GM19239 (cell line): ENCODE results near the gene SPATS2.
A peak's percentile ranks its signal among the peaks of the same experiment; 100 is the strongest.
"Not testable (repeated sequence)": the region's sequence is repeated elsewhere in the genome, so short reads cannot be mapped to it uniquely, and the experiment has no call there.

Experiments
- DNase-seq: peaks from one replicate; pipeline ENCODE4 v3.0.0; 2011; ENCODE audit warnings: low spot score; ENCODE audit not compliant: insufficient read length
- FAIRE-seq: peaks from 2 replicates; lab custom pipeline; 2011; peaks lifted over from hg19 to GRCh38; lab: Jason Lieb, UNC

SPATS2 gene

GRCh38 chr12:49367381-49368239, at the start of gene SPATS2:
TSS of gene SPATS2 (plus strand) at chr12:49367462. CDS start at chr12:49461013, 93,551 bp downstream.
- FAIRE-seq: no peak
- no peak for DNase-seq

- FAIRE-seq, DNase-seq: not testable (repeated sequence)
Measured at GRCh38 chr12:49320411-49321103, 46.7 kb upstream of the SPATS2 start.

GRCh38 chr12:49322367-49322707, 44.9 kb upstream of the SPATS2 start:
- DNase-seq: no peak
- peak; percentile 8 for FAIRE-seq

GRCh38 chr12:49322708-49323523, 44.3 kb upstream of the SPATS2 start, which contains the start of gene TROAP:
TSS of gene TROAP (plus strand) at chr12:49323255. CDS start at chr12:49323609, 354 bp downstream.
- peak; percentile 94 for DNase-seq
- FAIRE-seq: peak; percentile 97

GRCh38 chr12:49323524-49324097, 43.7 kb upstream of the SPATS2 start:
- DNase-seq: no peak
- FAIRE-seq: no peak

- DNase-seq (no peak), FAIRE-seq (no peak)
Measured at GRCh38 chr12:49325606-49326005, 41.7 kb upstream of the SPATS2 start.

GRCh38 chr12:49327368-49327767, 39.9 kb upstream of the SPATS2 start:
- FAIRE-seq: no peak

GRCh38 chr12:49327887-49328286, 39.4 kb upstream of the SPATS2 start:
- DNase-seq: no peak
- FAIRE-seq: no peak

More at GRCh38 chr12:49327368-49327767, 39.9 kb upstream of the SPATS2 start:
- DNase-seq: no peak

- no peak for FAIRE-seq
- no peak for DNase-seq
Measured at GRCh38 chr12:49328816-49329215, 38.4 kb upstream of the SPATS2 start.

- FAIRE-seq: no peak
- no peak for DNase-seq
Measured at GRCh38 chr12:49330032-49330619, 37.1 kb upstream of the SPATS2 start.

- FAIRE-seq: no peak
- no peak for DNase-seq
Measured at GRCh38 chr12:49330631-49331379, 36.5 kb upstream of the SPATS2 start.

GRCh38 chr12:49331380-49332222, 35.7 kb upstream of the SPATS2 start:
- DNase-seq: no peak
- FAIRE-seq: no peak

- FAIRE-seq: no peak
Measured at GRCh38 chr12:49332441-49332861, 34.8 kb upstream of the SPATS2 start.

GRCh38 chr12:49332891-49333371, 34.3 kb upstream of the SPATS2 start:
- DNase-seq (no peak), FAIRE-seq (no peak)

More at GRCh38 chr12:49332441-49332861, 34.8 kb upstream of the SPATS2 start:
- DNase-seq: no peak

- not testable (repeated sequence) for FAIRE-seq, DNase-seq
Measured at GRCh38 chr12:49333778-49334177, 33.5 kb upstream of the SPATS2 start.

GRCh38 chr12:49334226-49334625, 33.0 kb upstream of the SPATS2 start:
- DNase-seq: no peak
- FAIRE-seq: no peak

GRCh38 chr12:49334681-49335080, 32.6 kb upstream of the SPATS2 start:
- FAIRE-seq (no peak), DNase-seq (no peak)
